ENCODE data around the gene ZNF436. TPM values are rescaled to one million over a fixed set of nuclear protein-coding genes. Genes with fewer than 3 reads are reported as not detected.

The ZNF436 gene
- total and polyA plus RNA-seq, 2 of the 8 experiments (the other 6 are each of a cell fraction or from before 2014, with no cell fraction given): 0.65 to 1.8 TPM

DNA sequence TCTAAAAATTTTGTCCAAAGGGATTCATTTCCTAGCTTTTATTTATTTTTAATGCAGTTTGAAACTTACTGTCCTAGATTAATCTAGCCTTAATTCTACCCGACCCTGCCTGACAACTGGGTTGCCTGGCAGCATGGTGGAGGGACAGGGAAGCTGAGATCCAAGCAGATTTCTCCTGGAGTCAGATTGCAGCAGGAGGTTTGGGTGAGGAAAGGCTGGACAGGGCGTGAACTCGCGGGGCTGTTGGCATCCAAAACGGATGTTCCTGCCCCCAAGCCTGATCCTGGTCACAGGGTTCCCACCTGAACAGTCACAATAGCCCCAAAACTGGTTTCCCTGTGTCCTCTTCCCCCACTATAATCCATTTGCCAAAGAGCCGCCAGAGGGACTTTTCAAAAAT, 31.7 kb upstream of the ZNF436 start (continued):
- TF ChIP-seq, protein P1, sequence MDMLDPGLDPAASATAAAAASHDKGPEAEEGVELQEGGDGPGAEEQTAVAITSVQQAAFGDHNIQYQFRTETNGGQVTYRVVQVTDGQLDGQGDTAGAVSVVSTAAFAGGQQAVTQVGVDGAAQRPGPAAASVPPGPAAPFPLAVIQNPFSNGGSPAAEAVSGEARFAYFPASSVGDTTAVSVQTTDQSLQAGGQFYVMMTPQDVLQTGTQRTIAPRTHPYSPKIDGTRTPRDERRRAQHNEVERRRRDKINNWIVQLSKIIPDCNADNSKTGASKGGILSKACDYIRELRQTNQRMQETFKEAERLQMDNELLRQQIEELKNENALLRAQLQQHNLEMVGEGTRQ (IDR thresholded peaks at IDR 0.05; ENCODE audit: low read length): no peak
- TF ChIP-seq RAD21 (IDR thresholded peaks at IDR 0.05 in 1 of 2, conservative IDR thresholded peaks at IDR 0.05 in 1 of 2; ENCODE audit: low read depth in 2 of 2, low read length in 2 of 2) (no peak), EZH2 (IDR thresholded peaks at IDR 0.05; ENCODE audit: low read depth, low read length, severe bottlenecking) (no peak), KDM1A (IDR thresholded peaks at IDR 0.05; ENCODE audit: borderline replicate concordance, low read length) (no peak), SP2 (IDR thresholded peaks at IDR 0.05; ENCODE audit: low read length) (no peak), POLR2A (IDR thresholded peaks at IDR 0.05; ENCODE audit: control extremely low read depth in 1 of 2, low read depth in 2 of 2, low read length in 2 of 2) (no peak)
- TF ChIP-seq, protein P2, sequence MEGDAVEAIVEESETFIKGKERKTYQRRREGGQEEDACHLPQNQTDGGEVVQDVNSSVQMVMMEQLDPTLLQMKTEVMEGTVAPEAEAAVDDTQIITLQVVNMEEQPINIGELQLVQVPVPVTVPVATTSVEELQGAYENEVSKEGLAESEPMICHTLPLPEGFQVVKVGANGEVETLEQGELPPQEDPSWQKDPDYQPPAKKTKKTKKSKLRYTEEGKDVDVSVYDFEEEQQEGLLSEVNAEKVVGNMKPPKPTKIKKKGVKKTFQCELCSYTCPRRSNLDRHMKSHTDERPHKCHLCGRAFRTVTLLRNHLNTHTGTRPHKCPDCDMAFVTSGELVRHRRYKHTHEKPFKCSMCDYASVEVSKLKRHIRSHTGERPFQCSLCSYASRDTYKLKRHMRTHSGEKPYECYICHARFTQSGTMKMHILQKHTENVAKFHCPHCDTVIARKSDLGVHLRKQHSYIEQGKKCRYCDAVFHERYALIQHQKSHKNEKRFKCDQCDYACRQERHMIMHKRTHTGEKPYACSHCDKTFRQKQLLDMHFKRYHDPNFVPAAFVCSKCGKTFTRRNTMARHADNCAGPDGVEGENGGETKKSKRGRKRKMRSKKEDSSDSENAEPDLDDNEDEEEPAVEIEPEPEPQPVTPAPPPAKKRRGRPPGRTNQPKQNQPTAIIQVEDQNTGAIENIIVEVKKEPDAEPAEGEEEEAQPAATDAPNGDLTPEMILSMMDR (IDR thresholded peaks at IDR 0.05; ENCODE audit: control extremely low read depth in 1 of 3, insufficient read depth in 1 of 3, low read depth in 1 of 3, low read length in 3 of 3): no peak
